Muscle layer of duodenum (tissue), 2 donors: ENCODE data around the gene FSTL5.

ENCODE experiments used
- H3K27ac ChIP-seq: one replicate; pipeline ENCODE4 v1.7.0; 2013; ENCODE audit warnings: mild to moderate bottlenecking, low read length
- H3K27me3 ChIP-seq: one replicate; pipeline ENCODE4 v1.7.0; 2013; ENCODE audit warnings: low read depth, mild to moderate bottlenecking, control low read depth, low read length
- H3K36me3 ChIP-seq, 2 donors: one replicate each; pipeline ENCODE4 v1.7.0; 2013; ENCODE audit warnings: low read length in 2 of 2, control low read depth in 1 of 2, mild to moderate bottlenecking in 1 of 2; ENCODE audit not compliant: insufficient read depth in 2 of 2, control insufficient read depth in 1 of 2
- H3K4me1 ChIP-seq, 2 donors: one replicate each; pipeline ENCODE4 v1.7.0; 2013; ENCODE audit warnings: low read length in 2 of 2, mild to moderate bottlenecking in 2 of 2, control low read depth in 1 of 2, moderate library complexity in 1 of 2; ENCODE audit not compliant: insufficient read depth in 2 of 2, control insufficient read depth in 1 of 2
- H3K4me3 ChIP-seq, 2 donors: one replicate each; pipeline ENCODE4 v1.7.0; 2013; ENCODE audit warnings: low read length in 2 of 2, low read depth in 1 of 2, mild to moderate bottlenecking in 1 of 2
- H3K9me3 ChIP-seq, 2 donors: one replicate each; pipeline ENCODE4 v1.7.0; 2013; ENCODE audit warnings: low read length in 2 of 2, control low read depth in 1 of 2, mild to moderate bottlenecking in 1 of 2; ENCODE audit not compliant: control insufficient read depth in 1 of 2
- donor health status: healthy.

FSTL5 gene

GRCh38 chr4:161642708-161643107 lies 521.1 kb downstream of the FSTL5 start:
- Histone ChIP-seq H3K27me3 (no peaks in the 10 kb centered on the region), H3K36me3 (no peaks in the 10 kb centered on the region), H3K27ac (no peak overlapping the region), H3K9me3 (peaks cover 0 to 3% of the 10 kb centered on the region in 2 donors), H3K4me3 (no peak overlapping the region), H3K4me1 (no peaks in the 10 kb centered on the region)

GRCh38 chr4:161629694-161630441 lies 533.9 kb downstream of the FSTL5 start:
- Histone ChIP-seq H3K27me3 (no peaks in the 10 kb centered on the region), H3K9me3 (no peaks in the 10 kb centered on the region), H3K4me3 (no peak overlapping the region), H3K4me1 (no peaks in the 10 kb centered on the region), H3K27ac (no peak overlapping the region), H3K36me3 (no peaks in the 10 kb centered on the region)

GRCh38 chr4:161604516-161605300 lies 559.1 kb downstream of the FSTL5 start:
- H3K36me3 ChIP-seq, result no peaks in the 10 kb centered on the region
- H3K27me3 ChIP-seq, result no peaks in the 10 kb centered on the region
- no peaks in the 10 kb centered on the region for H3K4me1 ChIP-seq
- no peak overlapping the region for H3K4me3 ChIP-seq
- H3K9me3 ChIP-seq, result no peaks in the 10 kb centered on the region
- H3K27ac ChIP-seq, result no peak overlapping the region

- Histone ChIP-seq H3K27me3 (no peaks in the 10 kb centered on the region), H3K4me1 (no peaks in the 10 kb centered on the region), H3K36me3 (no peaks in the 10 kb centered on the region), H3K27ac (no peak overlapping the region), H3K9me3 (no peaks in the 10 kb centered on the region), H3K4me3 (no peak overlapping the region)
These were observed 562.8 kb downstream of the FSTL5 start for GRCh38 chr4:161601011-161601410.

GRCh38 chr4:161595230-161595771 lies 568.5 kb downstream of the FSTL5 start:
- Histone ChIP-seq H3K27me3 (no peaks in the 10 kb centered on the region), H3K36me3 (no peaks in the 10 kb centered on the region), H3K27ac (no peak overlapping the region), H3K4me1 (no peaks in the 10 kb centered on the region), H3K4me3 (no peak overlapping the region), H3K9me3 (no peaks in the 10 kb centered on the region)

GRCh38 chr4:161585011-161585410 lies 578.8 kb downstream of the FSTL5 start:
- Histone ChIP-seq H3K9me3 (no peaks in the 10 kb centered on the region), H3K36me3 (no peaks in the 10 kb centered on the region), H3K27me3 (no peaks in the 10 kb centered on the region), H3K4me1 (no peaks in the 10 kb centered on the region), H3K27ac (no peak overlapping the region), H3K4me3 (no peak overlapping the region)

- Histone ChIP-seq H3K4me3 (no peak overlapping the region), H3K27me3 (no peaks in the 10 kb centered on the region), H3K27ac (no peak overlapping the region), H3K36me3 (no peaks in the 10 kb centered on the region), H3K4me1 (no peaks in the 10 kb centered on the region), H3K9me3 (no peaks in the 10 kb centered on the region)
These were observed 580.3 kb downstream of the FSTL5 start for GRCh38 chr4:161583549-161583948.

GRCh38 chr4:161581262-161582230 lies 582.3 kb downstream of the FSTL5 start:
- Histone ChIP-seq H3K4me1 (no peaks in the 10 kb centered on the region), H3K36me3 (no peaks in the 10 kb centered on the region), H3K27ac (no peak overlapping the region), H3K27me3 (no peaks in the 10 kb centered on the region), H3K9me3 (no peaks in the 10 kb centered on the region), H3K4me3 (no peak overlapping the region)

GRCh38 chr4:161577579-161578301 lies 586.1 kb downstream of the FSTL5 start:
- H3K9me3 ChIP-seq, result no peaks in the 10 kb centered on the region
- no peaks in the 10 kb centered on the region for H3K27me3 ChIP-seq
- no peaks in the 10 kb centered on the region for H3K4me1 ChIP-seq
- H3K27ac ChIP-seq, result no peak overlapping the region
- no peak overlapping the region for H3K4me3 ChIP-seq
- no peaks in the 10 kb centered on the region for H3K36me3 ChIP-seq

- H3K4me3 ChIP-seq, result no peak overlapping the region
- H3K27me3 ChIP-seq, result no peaks in the 10 kb centered on the region
These were observed 590.0 kb downstream of the FSTL5 start for GRCh38 chr4:161573836-161574235.

More at GRCh38 chr4:161573836-161574235, 590.0 kb downstream of the FSTL5 start:
- Histone ChIP-seq H3K9me3 (no peaks in the 10 kb centered on the region), H3K27ac (no peak overlapping the region), H3K4me1 (no peaks in the 10 kb centered on the region), H3K36me3 (no peaks in the 10 kb centered on the region)
